HG02885 (cell line): ENCODE data around the gene FGF10.

Experiments
- ATAC-seq: cut with Tn5 transposase; IDR thresholded peaks from one replicate; pipeline ENCODE4 v1.9.1; 2021; ENCODE audit warnings: mild to moderate bottlenecking; ENCODE audit not compliant: unreplicated experiment, poor library complexity

The FGF10 gene

DNA sequence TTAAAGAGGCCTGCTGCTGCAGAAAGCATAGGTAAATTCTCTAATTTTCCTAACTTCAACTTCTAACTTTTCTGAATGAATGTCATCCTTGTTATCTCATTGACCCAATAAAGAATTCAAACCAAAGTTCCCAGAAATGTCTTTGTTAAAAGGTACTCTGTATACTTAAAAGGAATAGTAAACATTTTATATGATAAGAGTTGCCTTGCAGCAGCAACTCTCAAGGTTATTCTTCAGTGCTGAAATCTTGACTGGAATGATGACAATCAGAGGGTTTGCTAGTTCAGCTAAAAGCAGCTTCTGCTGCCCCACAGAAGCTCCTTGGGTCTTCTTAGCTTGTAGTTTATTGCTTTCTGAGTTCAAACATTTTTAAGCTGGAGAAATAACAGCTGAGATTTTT lies 28.3 kb downstream of the FGF10 start:
- ATAC-seq, result no peak

DNA sequence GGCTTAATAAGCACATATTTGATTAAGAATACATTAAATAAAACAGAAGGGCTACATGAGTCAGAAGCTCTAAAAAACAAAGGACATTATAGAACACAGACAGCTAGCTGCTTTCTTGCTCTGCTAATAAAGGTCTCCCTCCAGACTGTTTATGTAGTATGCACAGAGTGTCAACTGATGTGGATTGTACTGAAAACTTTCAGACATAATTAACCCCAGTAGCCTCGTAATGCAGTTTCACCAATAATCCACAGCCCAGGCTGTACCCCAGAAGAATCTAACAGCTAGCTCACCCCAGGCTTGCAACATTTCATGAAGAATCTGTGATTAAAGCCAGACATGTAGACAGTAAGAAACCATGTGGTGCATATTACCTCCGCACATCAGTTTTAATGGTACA lies 30.8 kb downstream of the FGF10 start:
- no peak for ATAC-seq

DNA sequence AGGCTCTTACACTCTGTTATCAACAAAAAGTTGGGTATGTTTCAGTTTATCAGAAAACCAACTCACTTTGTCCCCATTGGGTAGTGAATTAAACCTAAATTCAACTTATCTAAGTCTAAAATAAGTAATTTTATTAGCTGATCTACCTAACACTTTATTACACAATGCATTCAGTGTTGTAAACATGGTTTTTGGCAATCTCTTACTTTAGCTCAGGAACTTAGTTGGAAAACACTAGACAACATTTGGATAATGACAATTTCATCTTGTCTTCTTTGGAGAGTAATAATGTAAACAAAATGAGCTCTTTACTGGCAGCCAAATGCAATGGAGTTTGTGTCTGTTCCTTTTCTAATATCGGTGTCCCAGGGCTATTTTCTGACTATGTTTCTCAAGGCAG lies 33.0 kb downstream of the FGF10 start:
- no peak for ATAC-seq

DNA sequence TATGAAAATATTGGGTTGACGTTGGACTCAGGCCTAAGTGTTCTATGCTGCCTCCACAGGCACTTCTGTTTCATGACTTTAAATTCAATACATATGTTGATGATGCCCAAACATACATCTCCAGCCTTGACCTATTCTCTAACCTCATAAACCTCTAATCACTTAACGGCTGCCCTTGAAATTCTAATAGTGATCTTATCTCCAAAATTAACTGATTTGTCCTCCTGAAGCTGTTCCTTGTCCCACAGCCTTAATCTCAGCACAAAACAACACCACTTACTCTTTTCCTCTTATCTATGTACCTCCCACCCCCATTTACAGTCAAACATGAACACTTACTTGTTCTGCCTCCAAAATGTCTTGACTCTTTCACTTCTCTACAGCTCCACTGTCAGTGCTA lies 43.3 kb downstream of the FGF10 start:
- no peak for ATAC-seq

DNA sequence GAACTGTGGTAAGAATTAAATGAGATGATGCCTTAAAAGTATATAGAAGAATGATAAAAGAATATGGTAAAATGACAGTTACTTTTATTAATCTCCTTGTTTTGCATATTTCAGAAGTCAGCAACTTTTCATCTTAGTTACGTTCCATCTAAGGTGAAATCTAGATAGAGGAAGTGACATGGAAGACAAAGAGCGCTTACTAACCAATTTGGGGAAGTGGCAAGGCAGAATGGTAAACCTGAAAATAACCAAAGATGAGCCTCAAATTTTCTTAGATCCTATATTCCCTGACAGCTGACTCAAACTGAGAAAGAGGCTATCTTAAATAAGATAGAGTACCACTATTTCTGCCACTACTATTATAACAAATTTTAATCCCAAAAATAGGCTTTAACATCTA lies 52.5 kb downstream of the FGF10 start:
- ATAC-seq, result peak; percentile 52

DNA sequence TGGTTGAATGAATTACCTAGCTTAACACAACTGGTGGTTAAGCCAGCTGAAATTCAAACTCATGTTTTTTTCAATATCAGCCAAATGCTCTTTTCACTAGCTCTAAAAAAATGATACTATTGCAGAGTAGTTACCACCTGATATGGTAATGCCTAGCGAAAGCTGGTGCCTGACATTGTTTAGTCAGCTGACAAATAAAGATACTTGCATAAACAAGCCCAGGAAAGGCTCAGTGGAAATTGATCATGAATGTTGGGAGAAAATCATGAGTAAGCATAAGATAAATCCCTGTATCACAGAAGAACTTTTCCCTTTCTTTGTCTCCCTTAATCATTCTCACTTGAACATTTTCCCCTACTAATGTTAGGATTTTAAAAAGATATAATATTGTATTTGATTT lies 54.6 kb downstream of the FGF10 start:
- no peak for ATAC-seq

DNA sequence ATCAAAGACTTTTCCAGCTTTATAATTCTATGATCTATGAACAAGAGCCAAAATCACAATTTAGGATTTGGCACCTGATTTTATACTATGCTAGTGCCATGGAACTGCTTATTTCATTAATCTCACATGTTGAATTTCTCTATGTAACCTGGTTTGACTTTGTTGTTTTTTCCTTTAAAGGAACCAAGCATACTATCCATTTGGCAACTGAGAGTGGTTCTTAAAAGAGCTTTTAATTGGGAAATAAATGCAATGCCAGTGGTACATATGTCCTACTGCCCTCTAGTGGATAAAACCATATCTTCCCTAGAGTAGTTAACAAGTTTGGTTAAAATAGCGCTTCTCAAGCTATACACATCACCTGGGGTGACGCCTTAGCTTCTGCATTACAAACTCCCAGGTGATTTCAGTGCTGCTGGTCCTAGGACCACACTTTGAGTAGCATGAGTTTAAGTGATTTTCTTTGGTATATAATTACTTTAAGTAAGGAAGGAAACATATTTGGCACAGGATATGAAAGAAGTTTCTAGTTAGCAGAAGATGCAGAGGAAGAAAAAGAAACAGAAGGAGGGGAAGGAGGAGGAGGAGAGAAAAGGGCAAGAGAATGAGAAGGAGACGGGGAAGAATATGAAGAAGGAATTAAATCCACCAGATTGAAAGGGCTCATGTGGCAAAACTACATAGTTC lies 56.8 kb downstream of the FGF10 start:
- ATAC-seq, result peak; percentile 83

DNA sequence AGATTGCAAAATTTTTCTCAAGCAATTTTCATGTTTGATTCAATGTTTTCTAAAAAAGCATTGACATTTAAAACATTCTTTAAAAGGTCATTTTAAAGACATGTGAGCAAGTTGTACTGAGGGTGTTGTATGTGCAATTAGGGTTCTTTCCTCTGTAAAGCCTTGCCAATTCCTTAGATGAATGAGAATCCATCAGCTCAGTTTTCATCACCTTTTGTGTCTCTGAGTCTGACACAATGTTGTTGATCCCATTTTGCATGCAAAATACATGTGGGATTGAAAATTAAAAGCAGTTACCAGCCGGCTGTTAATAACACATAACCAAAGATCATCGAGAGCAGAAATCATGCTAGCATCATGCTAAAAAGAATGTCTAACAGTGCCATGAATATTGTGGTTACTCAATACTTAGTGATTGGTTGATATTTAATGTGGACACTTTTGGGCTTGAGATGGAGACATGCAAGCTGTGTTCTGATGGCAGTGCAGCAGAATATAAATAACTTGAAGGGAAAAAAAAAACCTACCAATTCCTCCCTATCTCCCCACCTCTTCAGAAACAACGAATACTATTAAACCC lies 57.7 kb downstream of the FGF10 start:
- ATAC-seq, result no peak

DNA sequence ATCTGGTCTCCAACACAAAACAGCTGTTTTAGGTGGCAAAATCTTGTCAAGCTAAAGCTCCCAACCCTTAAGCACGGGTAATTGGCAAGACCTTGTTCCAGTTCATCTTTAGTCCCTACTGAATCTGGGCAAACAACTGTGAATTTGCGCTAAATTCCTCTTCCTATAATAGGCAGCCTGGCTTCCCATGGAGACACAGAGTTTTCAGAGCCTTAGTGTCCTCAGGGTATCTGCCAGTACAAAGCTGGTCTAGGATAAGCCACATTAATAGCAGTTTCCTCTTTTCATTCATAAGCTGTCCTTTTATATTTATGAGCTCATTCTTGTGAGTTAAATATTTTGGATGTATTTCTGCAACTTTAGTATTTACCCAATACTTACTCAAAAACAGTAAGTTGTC lies 59.5 kb downstream of the FGF10 start:
- ATAC-seq, result no peak

DNA sequence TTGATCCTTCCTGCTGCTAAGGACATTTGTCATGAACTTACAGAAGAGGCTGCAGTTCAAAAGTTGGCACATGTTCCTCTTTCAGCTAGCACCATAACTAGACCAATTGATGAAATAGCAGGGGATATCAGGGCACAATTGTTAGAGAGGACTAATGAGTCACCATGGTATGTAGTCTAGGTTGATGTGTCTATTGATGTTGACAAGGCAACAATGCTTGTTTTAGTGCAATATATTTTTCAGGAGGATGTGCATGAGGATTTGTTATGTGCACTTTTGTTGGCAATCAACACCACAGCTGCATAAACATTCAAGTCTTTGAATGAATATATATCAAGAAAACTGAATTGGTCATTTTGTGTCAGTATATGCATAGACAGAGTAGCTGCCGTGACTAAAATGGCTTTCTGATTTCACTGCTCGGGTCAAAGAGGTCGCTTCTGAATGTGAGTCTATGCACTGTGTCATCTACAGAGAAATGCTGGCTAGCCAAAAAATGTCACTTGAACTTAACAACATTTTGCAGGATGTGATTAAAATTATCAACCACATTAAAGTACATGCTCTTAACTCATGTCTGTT lies 68.0 kb downstream of the FGF10 start:
- no peak for ATAC-seq

DNA sequence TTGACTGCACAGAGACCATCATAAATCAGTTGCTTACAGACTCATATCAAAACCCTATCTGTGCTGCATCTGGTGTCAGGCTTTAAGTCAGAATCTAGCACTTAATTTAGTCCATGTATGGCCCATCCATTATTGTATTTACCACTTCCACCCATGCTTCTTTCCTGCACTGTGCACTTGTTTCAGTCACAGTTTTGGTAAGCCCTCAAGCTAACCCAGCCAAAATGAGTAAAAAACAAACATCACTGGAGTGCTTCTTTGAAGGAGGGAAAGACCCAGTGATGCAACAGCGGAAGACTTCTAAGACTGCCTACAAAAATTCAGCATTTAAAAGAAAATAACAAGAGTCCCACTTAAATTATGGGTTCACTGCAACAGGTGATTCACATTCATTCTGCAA lies 69.0 kb downstream of the FGF10 start:
- no peak for ATAC-seq

DNA sequence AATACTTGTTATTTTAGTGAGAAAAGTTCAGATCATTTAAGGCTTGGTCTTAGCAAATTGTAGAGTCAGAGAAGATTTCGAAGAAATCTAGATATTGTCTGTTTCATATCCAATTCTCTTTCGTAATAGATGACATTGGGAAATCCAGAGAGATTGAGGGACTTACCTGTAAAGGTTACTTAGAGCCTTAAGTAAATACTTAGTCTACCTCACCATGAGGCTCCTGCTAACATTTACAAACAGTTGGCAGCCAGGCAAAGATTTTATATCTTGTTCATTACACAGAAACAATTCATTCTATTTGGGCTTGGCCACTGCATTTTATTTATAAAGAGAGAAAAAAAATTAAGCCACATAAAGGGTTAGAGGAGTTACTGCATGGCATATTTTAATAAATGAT lies 70.3 kb downstream of the FGF10 start:
- ATAC-seq, result no peak

DNA sequence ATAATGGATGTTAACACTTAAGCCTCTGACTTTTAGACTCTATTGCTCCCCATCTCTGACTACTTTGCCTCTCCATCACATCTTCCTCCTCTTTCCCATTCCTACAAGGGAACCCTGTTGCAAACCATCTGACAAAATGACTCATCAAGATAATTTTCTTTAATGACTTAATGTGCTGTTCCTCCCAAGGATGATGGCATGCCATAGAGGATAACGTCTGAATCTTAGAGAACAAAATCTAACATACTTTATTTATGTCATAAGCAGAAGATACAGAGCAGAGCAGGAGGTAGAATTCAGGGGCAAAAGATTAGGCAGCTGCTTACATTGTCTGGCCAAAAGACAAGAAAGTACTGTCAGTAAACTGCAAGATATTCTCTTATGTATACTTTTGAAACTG lies 76.8 kb downstream of the FGF10 start:
- no peak for ATAC-seq

DNA sequence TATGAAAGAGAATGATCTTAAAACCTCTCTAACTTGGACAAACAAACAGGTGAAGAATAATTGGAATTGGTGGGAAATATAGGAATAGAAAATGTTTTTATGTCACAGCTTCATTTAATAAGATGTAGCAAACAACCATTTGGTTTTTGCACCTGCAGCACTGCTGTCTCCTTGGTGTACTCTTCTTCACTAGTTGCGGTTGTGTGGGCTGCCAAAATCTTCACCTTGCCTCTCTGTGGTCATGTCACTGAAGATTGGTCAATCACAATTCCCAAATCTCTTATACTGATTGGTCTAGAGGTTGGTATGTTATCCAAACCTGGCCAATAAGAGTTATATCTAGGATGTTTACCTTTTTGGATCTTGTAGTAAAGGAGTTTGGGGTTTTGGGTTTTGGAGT lies 88.7 kb downstream of the FGF10 start:
- ATAC-seq, result no peak

DNA sequence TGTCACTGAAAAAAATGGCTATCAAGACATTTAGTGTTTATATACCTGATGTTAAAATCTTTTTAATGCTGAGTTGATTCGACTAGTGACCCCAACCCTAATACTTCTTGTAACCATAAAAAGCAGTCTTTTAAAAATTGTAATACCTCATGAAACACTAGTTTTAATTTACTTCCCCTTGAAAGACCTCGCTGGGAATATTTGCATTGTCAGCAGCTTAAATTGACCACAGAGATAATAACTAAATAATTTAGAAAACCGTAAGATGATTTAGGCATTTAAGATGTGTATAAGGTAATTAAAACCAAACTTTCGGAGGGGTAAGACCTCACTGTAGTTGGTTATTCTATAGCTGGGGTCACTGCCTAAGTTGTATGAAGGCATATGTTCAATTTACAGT lies 89.8 kb downstream of the FGF10 start:
- ATAC-seq, result no peak

DNA sequence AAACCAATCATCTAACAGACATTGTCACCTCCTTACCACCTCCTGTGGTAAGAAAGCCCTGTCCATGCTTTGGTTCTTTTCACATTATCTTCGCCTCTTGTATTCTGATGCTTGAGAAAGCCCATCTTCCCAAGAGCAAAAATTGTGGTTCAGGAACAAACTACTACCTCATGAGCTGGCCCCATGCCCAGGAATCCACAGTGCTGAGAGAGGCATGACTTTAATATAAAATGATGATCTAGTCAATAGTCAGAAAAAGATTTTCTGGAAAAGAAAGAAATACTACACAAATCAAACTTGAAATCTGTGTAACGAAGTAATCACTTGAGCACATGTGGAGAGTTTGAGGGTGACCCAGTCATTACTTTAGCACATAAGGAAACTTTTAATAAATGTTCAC lies 94.7 kb downstream of the FGF10 start:
- no peak for ATAC-seq

DNA sequence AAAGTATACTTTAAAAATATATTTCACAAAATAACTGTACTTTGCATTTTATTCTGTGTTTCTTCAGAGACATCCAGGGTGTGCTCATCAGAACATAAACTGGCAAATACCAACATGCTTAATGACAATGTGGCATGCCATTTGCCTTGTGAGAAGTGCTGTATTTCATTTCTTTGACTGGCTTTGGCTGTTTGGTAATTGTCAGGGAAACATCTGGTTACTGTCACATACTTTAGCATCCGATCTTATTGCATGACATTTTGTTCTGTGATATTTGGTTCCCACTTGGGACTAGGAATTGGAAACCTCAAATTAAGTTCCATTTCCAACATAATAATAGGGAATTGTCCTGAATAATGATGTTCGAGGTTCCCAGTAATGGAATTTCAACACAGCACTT lies 96.5 kb downstream of the FGF10 start:
- ATAC-seq, result no peak

DNA sequence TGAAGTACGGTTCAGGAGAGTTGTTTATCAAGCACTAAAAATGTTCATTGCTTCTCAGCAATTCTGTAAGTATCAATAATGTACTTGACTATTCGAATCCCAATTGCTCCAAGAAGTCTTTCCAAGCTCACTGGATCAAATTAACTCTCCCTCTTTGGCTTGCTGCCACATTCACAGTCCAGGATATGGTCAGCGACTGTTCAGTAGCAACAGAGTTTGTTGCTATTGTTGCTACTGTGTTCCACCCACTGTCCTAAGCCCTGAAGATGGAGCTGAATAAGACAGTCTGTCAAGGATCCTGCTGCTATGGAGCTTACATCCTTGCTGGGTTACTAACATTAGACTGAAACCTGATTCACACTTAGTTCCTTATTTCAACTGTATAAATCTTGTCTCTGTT lies 110.8 kb downstream of the FGF10 start:
- no peak for ATAC-seq

DNA sequence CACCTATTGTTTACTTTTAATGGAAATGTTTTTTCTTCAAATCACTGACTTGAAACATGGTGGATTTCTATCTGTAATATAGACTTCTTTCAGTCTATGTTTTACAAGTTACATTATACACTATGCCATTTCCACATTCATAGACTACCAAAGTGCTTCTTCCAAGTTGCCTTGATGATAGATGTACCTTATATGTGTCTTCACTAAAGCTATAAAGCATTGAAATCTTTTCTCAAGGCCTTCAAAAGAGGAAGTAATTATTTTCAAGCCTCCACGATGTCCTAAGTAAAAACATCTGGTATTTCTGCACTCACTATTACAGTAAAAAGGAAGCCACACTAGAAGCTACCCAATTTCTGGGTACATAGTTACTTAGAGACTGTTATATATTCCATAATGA lies 113.3 kb downstream of the FGF10 start:
- ATAC-seq, result no peak

DNA sequence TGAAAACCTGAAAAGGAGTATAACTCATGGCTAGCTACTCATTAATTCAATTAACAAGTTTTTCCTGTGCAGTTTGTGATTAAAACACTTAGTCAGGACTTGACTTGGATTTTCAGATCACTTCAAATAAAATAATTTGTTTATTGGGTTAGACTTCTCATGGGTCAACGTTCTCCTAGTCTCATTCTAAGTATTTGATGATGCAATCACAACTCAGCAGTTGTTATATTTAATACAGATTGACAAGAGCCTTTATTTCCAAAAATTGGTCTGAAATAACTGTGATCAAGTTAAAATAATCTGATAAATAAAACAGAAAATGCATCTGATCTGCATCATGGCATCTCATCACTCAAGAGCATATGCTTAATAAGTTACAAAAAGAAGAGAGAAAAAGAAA lies 113.9 kb downstream of the FGF10 start:
- ATAC-seq, result no peak

DNA sequence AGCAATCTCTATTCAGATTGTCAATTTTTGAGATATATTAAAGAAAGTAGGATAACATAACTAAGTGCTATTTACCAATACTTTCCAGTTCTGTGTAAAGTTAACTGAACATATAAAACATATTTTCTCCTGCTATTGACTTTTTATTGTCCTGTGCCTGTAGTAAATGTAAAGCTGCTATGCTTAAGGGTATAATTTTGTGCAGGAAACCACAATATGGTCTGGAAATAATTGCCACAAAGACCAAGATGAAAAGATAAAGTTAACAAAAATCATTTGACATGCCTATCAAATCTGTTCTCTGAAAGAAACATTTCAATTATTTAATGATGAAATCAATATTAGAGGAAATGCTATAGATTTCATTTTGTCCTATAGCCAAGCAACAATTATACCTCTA lies 121.3 kb downstream of the FGF10 start:
- ATAC-seq, result no peak

DNA sequence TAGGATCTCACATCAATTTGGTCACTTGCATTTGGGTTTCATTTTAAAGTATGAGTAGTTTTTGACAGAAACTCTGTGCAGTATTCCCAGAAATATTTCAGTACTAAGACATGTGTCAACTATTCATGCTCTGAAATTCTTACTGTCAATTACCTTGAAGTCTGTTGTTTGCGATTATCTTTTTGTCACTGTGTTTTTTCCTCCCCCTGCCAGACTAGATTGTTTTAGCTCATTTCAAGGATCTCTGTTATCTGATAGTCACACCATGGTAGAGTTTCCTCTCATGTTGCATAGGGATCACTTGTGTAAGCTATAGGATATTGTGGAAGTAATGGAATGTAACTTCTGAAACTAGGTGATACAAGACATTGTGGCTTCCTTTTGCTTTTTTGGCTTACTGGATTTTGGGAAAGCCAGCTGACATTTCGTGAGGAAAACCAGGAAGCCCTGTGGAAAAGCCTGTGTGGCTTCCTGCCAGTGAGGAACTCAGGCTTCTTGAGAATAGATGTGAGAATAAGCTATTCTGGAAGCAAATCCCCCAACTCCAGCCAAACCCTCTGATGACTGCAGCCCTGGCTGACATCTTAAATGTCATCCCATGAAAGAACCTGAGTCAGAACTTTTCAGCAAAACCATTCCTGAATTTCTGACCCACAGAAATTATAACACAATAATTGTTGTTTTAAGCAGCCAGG lies 122.2 kb downstream of the FGF10 start:
- no peak for ATAC-seq
